GM18868 (cell line): ENCODE measurements around the gene GSTK1.
A peak's percentile ranks its signal among the peaks of the same experiment; 100 is the strongest.

Experiments
- ATAC-seq: cut with Tn5 transposase; IDR thresholded peaks from one replicate; pipeline ENCODE4 v1.9.1; 2021; ENCODE audit warnings: mild to moderate bottlenecking, moderate library complexity; ENCODE audit not compliant: unreplicated experiment

The GSTK1 gene

DNA sequence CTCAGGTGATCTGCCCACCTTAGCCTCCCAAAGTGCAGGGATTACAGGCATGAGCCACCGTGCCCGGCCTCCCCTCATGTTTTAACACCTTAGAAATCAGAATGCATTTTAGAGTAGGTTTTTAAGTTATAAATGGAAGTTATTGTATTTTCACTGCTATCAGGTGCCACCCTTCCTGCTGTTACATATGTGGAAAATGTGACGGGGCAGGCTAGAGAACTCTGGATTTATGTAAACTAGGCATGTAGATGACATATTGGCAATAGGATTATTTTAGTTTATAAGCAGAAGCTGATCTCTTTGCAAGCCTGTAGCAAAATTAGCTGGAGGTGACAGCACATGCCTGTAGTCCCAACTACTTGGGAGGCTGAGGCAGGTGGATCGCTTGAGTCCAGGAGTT lies 27.1 kb downstream of the GSTK1 start:
- ATAC-seq: no peak

GRCh38 chr7:143292876-143293275 lies 29.6 kb downstream of the GSTK1 start:
- ATAC-seq: no peak

GRCh38 chr7:143295870-143296269 lies 32.6 kb downstream of the GSTK1 start:
- no peak for ATAC-seq

DNA sequence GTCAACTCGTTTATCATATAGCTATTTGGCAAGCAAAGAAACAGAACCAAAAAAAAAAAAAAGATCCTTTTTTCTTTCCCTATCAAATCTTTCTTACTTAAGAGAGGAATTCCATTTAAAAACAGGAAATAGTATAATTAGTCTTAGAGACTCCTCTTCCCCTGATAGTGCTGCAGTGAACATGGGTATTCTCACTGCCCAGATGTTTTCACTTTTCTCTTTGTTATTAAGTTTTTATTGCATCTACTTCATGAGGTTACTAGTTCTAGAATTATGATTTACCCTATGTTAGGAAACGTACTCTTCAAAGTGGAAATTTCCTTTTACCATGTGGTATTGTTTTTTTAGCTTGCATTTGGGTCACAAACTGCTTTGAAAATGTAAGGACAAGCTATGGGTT lies 33.4 kb downstream of the GSTK1 start:
- ATAC-seq: no peak

DNA sequence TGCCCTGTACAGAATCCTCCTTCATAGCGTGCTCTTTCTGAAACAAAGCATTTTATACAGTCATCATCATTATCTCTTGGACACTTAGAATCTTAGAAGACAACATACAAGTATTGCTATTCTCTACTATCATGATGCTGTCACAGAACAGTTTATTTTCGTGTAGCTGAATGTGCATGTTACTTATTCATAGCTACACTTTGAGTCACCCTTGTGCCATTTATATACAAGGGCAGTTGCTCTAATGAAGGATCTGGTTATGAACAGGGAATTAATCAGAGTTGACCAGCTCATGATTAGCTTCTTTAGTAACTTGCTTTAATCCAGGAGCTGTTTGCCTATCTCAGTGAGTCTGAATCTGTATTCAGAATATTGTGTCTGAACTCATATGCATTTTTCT lies 36.1 kb downstream of the GSTK1 start:
- ATAC-seq: no peak

GRCh38 chr7:143299840-143300239 lies 36.6 kb downstream of the GSTK1 start:
- ATAC-seq: peak; percentile 55

DNA sequence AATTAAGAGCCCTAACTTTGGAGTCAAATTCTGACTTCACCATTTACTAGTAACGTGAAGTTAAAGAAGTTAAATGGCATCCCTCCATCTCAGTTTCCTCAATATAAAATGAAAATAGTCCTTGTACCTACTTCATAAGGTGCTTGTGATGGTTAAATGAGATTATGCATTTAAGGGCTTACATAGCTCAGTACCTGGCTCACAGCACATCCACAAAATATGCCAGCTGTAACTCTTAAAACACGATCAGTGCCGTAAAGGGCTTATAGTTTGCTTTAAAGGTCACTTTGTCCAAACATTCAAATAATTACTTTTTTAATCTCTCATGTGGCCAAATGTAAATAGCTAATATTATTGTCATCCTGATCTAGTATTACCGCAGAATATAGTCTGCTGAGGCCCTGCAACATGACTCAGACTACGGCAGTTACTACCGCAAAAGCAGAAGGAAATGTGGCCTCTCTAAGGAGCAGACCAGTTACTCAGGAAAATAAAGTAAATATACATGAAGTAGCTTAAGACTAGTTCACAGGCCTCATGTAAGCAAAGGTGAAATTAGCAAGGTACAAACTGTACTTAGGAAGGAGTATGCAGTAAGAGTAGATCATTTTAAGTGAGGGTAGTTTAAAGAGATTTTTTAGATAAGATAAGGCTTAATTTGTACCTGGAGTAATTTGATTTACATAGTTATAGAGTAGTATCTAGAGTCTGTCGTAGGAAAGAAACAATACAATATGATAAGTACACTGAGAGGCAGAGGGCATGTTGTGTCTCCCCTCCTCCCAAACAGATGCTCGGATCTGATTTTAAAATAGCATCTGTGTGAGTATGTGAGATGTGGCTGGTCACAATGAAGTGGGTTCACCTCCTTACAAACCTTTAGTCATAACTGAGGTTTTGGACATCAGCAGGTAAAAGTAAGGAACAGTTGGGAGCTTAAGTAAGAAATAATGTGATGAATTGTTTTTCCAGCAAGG lies 38.0 kb downstream of the GSTK1 start:
- ATAC-seq: no peak

DNA sequence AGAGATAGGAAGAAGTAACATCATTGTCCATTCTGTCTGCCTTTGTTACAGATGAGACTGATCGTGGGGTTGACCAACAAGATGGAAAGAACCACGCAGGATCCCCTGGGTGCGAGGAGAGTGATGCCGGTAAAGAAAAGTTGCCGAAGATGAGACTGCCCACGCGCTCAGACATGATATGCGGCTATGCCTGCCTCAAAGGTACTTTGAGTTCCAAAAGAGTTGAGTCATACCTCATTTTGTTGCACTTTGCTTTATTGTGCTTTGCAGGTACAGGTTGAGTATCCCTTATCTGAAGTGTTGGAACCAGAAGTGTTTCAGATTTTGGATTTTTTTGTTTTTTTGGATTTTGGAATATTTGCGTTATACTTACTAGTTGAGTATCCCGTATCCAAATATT lies 40.5 kb downstream of the GSTK1 start:
- ATAC-seq: no peak

- no peak for ATAC-seq
These were observed 41.7 kb downstream of the GSTK1 start for GRCh38 chr7:143304938-143305337.

GRCh38 chr7:143305423-143306070 lies 42.3 kb downstream of the GSTK1 start:
- ATAC-seq: no peak

GRCh38 chr7:143308632-143309031 lies 45.4 kb downstream of the GSTK1 start:
- no peak for ATAC-seq

- peak; percentile 34 for ATAC-seq
These were observed 50.9 kb downstream of the GSTK1 start for GRCh38 chr7:143314127-143314526.

DNA sequence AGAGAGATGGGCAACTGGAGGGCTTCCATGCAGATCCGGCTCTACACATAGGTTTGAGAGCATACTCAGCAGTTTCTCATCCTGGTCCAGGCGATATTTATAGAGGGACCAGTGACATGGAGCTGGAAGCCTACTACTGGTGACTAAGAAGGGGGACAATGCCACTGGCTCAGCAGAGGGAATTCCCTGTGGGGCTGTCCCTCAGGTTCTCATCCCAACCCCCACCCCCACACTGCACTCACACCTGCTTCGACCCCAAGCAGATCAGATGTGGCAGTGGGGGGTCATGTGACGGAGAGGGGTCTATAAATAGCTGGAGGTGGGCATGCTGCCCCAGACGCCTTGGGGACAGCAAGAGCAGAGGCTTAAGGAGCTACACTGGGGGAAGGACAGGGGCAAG lies 52.5 kb downstream of the GSTK1 start, which contains the start of gene CLCN1:
Gene CLCN1 (plus strand): TSS at position 336 of the 400 bp plus-strand sequence. CDS start 102 bp downstream, outside the sequence.
- no peak for ATAC-seq

- no peak for ATAC-seq
These were observed 53.3 kb downstream of the GSTK1 start for GRCh38 chr7:143316492-143316891.

DNA sequence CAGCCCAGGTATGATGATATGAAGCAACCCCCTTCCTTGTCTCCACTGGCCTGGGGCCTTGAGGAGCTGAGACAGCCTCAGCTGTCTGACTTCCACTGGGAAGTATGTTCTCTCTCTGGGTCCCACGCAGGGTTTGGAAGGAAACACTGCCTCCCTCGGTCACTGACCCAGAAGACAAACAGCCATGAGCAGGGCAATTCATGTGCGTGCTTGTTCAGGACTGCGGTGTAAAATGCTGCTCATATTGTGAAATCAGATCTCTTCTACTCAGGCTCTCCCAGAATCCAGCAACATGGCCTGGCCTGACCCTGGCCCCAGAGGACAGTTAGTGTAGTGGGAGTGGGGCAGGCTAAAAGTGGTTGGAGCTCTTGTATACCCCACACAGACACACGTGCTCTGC lies 55.4 kb downstream of the GSTK1 start:
- ATAC-seq: no peak
